DMS79 treated with DMSO at 0.1 percent for 48 hours (cell line): Measurements from ENCODE around the gene ATOSB.

ENCODE experiments used
- DNase-seq: peaks from one replicate; lab custom pipeline; 2025; lab: John Stamatoyannopoulos, UW

The ATOSB gene

DNA sequence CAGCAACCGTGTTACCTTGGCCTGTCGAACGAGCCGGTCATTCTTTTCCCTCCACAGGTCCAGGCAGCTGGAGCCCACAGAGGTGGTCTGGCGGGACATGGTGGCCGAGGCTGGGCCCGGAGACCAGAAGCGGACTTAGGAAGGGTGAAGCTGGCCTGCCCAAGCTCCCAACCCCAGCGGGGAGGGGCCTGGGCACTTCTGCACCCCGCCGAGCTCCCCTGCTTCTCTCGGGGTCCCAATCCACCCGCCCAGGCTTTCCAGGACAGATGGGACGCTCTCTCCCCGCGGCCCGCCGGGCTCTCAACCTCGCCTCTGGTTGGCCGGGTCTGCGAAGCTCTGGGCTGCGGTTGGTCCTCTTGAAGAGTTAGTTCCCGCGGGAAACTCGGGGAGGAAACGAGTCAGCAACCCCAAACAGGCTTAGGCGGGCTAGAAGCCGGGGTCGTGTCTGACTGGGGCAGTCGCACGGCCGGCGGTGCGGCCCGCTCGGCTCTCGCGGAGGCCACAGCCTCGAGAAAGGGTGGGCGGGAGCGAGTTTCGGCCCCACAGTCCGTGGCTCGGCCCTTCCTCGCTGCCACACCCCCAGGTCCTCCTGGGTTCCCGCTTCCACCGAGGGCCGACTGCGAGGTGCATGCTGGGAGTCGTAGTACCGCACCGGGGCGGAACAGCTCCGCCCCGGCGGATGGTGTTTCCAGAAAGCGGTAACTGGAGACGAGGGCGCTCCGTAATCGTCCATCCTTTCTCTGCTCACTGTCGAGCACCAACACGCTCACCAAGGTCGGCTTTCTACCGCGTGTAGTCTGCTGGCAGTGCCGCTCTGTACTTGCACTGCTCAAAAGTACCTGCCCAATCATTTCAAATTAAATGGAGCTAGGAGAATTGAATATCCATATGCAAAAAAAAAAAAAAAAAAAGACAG, 36.0 kb downstream of the ATOSB start, which contains the start of gene FANCG:
Gene FANCG (minus strand): TSS at position 517 of the 916 bp plus-strand sequence. CDS start 418 bp downstream, at position 99.
- peak; percentile 90 for DNase-seq

DNA sequence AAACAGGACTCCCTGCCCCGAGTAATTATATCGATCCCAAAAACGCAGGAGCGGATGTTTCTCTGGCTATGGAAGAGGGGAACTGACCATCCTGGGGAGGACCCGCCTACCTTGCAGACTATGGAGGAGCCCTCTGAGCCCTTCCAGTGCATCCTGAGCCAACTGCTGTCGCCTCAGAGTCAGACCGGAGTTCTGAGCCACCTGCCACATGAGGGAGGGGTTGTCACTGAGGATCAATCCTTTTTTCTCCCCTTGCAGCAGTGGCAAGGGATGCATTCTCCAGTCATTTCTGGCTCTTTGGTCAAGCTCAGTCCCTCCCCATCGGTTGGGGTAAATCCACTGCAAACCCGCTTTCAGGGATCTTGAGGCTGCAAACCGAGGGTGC, 36.6 kb downstream of the ATOSB start:
- no peak for DNase-seq

DNA sequence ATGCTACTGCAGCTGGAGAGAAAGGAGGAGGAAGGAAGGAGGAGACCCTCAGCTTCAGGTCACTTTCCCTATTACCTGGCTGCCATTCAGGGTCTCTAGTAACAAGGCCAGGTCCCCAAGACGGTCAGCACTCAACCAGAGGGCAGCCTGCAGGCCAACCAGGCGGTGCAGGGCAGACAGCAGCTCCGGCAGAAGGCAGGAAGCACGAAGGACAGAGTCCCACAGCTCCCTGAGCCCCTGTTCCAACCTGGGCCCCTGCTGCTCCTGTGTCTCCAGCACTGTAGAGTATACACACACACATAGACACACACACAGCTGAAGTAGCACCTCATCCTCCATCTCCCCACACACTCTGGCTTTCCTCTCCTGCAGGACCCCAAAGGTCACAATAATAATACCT, 37.6 kb downstream of the ATOSB start:
- DNase-seq, result no peak

DNA sequence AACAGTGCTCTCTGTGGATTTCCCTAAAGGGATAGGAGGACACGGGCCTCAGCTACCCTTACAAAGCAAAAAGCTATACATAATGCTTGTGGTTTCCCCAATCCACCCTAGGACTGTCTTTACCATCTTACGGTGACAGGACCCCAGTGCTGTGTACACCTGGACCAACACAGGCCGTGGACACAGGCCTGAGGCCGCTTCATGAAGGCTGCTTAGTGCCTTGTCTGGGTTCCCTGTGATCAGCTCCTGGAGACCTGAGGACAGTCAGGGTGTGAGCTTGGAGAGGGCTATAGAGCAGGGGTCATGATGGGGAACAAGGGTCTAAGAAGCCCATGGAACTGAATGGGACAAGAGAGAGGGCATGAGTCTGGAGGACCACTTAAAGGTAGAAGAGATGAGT, 38.8 kb downstream of the ATOSB start:
- no peak for DNase-seq

DNA sequence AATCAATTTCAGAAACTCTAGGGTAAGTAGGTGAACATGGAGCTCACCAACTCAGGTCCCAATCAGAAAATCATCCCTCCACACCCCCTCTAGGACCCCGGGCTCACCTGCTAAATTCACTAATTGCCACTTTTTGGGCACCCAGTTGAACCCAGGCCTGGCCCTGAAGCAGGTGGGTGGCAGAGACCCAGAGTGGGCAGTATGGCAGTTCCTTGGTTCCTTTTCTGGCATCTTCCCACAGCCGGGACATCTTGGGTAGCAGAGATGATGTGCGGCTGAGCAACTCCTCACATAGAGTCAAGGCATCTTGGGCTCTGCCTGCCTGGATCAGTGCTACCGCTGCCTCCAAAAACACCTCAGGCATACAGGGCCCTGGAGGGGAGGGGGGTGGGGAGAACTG, 40.3 kb downstream of the ATOSB start:
- no peak for DNase-seq

DNA sequence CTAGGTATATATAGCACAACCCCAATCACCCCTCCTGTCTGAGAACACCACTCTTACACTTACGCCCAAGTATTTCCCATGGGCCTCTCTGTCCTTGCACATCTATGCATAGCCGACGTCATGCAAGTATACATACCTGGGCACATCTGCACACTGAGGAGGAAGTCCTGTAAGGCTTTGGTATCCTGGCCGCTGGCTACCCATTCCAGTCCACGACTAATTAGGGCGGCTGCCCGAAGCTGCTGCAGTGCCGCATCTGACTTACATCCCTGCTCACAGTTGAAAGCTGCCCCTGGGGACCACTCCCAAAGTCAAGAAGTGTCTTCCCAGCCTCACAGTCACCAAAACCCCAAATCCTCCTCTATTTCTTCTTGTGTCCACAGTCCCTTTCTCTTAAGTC, 40.9 kb downstream of the ATOSB start:
- no peak for DNase-seq

DNA sequence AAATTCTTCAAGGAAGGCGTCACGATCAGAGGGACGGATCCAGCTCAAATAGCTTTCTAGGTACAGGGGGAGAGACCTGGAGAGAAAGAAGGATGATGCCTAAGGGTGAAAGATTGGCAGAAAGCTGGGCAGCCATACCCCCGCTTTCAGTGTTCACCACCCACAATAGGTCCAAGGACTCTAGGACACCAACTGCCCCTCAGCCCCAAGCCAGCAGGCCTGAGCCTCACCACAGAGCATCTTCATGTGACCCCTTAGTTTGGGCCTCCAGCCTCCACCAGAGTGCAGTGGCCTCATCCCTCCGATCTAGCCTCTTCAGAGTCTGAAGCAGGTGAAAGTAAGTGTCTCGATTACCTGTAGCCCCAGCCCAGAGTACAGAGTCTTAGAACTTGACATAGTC, 41.5 kb downstream of the ATOSB start:
- no peak for DNase-seq

DNA sequence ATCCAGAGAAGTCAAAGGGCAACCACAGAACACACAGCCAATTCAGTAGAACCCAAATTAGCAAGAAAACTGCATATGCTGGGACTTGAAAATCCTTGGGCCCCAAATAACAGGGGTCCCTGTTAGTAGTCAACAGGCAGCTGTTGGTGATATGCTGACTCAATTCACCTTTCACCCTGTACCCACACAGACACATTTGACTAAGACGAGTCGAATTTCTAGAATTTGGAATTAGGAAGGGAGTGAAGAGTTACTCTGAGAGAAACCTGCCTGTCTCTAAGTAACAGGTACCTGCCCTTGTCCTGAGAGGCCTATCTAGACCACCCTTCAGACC, 42.4 kb downstream of the ATOSB start:
- DNase-seq, result no peak

DNA sequence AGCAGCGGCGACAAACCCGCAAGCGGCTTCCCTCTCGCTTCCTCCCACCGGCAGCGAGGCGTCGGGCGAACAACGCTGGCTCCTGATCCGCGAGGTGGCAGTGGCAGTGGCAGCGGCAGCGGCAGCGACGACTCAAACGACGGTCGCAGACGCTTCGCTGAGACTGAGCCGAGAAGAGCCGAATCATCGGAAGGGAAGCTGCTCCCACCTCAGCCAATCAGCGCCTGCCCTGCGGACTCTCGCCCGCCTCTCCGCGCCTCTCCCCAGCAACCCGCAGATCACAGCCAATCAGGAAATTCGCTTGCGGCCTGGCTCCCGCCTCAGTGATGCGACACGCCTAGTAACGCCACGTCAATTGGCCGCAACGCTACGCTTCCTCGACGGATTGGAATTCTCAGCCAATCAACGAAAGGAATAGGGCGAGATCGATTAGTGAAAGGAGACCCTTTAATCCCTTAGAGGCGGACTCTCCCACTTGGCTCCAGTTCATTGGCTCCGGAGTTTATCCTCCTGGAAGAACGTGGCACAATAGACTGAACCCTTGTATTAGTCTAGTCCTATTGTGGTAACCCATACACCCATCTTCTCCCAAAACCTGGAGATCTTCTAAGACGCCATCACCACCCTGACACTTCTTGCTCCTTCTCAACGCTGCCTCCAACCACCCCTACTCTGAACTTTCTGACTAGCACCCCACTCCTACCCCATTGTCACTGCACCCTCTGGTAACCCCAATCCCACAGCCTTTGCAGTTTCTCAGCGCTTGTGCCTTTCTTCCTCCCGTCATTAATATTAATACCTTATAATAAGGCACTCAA, 43.0 kb downstream of the ATOSB start, which contains the start of gene VCP:
Gene VCP (minus strand): TSS at position 165 of the 818 bp plus-strand sequence. CDS start 272 bp downstream, outside the sequence.
- peak; percentile 98 for DNase-seq

DNA sequence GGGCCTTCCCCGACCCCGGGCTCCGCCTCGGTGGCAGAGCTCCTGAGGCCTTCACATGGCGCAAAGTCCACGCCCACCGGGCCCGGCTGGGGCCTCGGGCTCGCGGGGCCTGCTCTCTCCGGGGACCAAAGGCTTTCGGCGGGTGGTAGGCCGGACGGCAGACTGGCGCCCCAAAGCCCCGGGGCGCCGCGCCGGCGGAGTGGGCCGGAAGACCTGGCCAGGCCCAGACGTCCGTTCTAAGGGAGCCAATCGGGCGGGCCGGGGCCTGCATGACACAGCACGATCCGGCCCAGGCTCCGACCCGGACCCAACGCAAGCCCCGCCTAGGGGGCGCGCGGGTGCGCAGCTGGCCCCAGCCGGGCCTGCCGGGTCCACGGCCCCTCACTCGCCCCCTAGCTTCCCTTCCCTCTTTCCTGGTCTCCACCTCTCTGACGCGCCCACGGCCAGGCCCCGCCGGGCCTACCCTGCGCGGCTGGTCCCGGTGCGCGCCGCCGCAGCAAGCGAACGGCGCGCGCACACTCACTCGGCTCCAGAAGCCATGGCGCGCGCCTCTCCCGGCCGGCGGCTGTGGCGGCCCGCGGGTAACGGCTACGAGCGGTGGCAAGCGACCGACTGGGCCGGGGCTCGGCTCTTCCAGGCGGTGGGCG, 43.7 kb downstream of the ATOSB start:
- DNase-seq, result peak; percentile 69

DNA sequence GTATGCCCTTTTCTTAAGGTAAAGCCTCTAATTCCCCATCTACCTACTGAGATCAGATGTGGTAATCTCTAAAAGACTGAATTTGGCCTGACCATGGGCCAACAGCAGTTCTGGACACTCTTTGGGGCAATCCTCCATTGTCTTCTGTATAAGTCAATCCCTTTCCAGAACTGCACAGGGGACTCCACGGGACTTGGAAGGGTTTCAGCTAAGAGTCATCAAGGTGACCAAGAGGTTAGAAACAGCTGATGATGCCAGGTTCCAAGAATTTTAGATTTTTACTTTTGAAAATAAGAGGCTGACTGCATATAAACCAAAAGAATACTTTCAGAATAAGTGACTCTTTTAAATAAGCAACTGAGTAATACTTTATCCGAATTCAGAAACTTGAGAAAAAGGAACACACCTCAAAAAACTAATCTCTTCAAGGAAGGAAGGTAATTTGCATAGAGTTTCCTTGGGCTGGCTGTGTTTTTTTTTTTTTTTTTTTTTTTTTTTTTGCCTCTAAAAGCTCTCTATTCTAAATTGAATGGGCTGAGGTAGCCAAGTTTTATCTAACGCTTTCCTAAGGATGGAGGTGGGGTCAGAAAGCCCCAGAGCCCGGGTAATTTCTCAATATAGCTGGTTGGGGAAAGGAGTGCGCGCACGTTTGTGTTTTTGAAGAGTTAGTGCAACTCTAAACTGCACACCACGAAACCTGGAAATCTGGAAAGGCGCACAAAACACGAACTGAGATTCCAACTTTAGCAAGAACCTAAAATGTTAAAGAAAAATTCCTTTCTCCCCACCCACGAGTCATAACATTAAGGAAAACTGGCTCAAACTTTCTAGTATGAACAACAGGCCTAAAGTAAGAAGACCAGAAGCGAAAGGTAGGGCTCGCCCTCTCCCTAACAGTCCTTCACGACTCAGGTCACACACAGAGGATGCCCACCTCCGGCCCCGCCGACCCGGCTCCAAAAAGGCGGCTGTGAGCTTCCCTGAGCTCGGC, 44.5 kb downstream of the ATOSB start:
- peak; percentile 28 for DNase-seq

DNA sequence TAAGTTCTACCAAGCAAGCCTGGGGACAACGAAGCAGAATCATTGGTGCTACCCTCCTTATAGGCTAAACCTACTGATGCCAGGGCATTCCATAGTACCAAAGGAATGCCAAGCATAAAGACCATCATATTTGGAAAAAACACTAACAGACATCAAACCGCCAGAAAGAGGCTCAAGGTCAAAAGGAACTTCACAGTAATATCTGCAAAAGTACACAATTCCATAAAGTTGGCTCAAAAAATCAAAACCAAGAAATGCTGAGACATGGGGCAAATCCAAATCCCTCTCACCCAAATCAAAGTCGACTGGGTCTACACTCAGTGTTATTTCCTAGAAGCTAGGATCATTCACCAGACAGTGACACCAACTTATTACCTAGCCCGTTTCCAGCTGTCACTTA, 46.6 kb downstream of the ATOSB start:
- DNase-seq, result no peak

DNA sequence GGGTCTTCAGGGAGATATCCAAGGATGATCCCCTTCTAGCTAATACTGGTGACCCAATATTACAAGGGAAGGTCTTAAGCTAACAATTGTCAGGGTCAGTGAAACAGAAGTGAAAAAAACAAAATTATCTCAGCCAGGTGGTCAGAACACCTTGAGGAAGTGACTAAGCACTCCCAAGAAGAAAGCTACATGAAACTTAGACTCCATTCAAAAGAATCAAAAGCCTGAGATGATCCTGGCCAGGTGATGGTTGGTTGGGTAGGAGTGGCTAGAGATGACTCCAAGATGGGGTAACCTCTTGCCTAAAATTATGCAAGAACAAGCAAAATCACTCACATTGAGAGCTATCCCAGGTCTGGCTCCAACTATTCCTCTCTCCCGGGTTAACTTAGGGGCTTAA, 48.6 kb downstream of the ATOSB start:
- DNase-seq, result no peak

DNA sequence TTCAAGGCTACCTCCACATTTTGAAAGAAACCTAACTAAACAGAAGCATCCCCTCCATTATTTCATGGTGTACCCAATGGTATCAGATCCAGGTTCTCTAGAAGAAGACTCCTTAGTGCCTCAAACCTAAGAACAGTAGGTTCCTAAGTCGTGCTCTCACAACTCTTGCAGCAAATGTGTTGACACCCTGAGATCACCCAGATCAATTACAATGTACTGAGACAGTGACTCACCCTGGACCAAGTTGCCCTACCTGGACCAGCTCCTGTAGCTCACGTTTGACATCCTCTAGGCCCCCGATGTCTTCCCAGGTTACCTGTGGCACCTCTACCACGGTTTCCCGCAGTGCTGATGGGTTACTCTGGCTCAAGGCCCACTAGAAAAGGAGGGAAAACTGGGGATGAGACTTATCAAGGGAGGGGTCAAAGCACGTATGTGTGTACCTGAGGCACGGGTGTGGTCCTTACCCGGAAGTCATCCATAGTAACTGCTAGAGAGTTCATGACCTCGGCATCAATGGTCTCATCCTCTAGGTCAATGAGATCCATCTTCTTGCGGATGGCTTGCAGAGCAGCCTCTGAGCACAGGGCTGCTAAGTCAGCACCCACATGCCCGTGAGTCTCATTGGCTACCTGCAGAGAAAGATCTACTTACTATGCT, 55.0 kb downstream of the ATOSB start:
- no peak for DNase-seq

DNA sequence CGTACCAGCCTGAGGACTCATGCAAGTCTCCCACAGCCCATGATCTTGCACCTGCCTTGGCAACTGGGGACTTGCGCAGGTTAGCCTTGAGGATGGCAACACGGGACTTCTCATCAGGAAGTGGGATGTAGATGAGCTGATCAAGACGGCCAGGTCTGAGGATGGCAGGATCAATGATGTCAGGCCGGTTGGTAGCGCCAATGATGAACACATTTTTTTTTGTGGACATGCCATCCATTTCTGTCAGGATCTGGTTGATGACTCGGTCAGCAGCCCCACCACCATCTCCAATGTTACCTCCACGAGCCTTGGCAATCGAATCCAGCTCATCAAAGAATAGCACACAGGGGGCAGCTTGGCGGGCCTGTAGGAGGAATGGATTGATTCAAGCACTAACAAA, 56.2 kb downstream of the ATOSB start:
- DNase-seq, result no peak

DNA sequence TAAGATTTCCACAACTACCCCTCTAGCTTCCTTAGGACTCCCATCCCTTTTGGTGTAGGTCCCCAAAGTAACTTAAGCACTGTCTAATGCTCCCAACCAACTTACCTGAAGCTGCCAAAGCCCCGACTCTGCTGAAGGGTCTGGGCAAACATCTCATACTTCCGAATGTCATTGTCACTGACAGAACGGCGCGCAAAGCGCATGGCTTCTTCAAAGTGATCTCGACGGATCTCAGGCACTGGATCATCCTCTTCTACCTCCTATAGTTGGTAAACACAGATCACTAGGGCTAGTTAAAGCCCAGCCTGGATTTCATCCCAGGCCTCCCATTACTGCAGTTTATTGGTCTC, 58.4 kb downstream of the ATOSB start:
- no peak for DNase-seq

DNA sequence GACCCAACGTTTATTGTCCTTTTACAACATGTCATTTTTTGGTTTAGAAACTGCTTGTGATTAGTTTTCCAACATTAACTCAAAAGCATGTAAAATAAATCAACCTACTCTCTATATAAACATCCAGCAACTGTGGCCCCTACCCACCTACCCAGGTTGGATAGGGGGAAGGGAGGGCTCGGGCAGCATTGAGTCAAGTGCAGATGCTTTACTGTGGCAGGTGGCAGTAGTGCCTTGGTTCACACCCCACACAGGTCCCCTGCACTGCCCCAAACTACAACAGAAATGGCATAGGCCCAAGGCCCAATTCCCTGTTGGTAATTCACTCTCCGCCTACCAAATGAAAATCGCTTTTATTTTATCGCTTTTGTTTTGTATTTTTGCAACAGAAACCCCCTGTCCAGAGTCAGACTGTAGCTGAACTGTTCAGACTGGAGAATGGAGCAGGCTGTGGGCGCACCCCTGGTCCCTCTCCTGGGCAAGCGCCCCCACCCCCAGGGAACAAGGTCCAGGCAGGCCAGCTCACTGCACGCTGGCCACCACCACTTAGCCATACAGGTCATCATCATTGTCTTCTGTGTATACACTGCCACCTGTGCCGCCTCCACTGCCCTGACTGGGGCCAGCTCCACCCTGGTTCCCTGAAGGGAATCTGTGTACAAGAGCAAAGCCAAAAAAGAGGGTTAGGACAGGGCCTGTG, 58.9 kb downstream of the ATOSB start:
- no peak for DNase-seq

DNA sequence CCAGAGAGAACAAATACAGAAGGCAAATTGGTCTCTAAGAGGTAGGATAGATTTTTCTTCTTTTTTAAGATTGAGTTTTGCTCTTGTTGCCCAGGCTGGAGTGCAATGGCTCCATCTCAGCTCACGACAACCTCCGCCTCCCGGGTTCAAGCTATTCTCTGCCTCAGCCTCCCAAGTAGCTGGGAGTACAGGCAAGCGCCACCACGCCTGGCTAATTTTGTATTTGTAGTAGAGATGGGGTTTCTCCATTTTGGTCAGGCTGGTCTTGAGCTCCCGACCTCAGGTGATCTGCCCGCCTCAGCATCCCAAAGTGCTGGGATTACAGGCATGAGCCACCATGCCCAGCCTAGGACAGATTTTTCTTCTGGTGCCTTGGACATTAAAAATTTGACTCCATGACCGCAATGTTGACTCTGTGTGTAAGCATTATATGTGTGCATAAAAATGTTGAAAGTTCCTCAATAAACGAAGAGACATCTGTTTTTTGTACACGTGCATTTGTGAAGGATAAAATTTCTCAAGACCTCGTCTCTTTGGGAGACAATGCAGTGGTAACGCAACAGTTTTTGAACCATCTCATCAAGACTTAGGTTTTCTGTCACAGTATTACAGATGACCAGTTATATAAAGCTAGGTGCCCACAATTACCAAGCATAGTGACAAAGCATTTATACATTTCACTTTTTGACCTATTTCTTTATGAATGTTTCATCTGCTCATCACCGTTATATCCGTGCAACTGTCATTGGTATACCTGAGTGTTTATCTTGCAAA, 60.6 kb downstream of the ATOSB start:
- DNase-seq, result no peak

DNA sequence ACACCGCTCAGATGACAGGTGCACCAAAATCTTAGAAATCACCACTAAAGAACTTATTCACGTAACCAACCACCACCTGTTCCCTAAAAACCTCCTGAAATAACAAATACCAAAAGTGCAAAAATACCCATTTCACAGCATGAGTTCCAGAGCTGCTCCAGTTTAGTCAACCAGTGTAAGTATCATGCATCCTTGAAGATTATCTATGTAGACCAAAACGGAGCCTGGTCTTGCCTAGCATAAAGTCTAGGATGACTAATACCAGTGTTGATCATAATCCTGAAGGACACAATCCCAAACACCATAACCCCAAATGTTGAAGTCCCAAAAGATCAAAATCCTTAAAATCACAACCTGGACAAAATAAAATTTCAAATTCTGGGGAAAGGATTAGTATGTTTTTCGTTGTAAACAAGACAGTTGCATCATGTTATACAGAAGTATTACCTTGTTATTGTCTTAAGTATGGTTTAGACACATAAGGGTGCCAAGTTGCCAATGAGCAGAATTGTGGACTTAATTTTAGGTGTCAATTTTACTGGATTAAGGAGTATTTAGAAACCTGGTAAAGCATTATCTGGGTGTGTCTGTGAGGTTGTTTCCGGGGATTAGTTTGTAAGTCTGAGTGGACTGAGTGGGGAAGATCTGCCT, 61.4 kb downstream of the ATOSB start:
- DNase-seq, result no peak
